Heart left ventricle (tissue), 16 donors: ENCODE results near the gene HIPK2. TPM values are rescaled to one million over a fixed set of nuclear protein-coding genes. Genes with fewer than 3 reads are reported as not detected.

Experiments used
- ATAC-seq, 4 donors: fragments of 200-7000 bp; cut with Tn5 transposase; one replicate each; pipeline ENCODE4 v1.9.1; 2020 to 2022; ENCODE audit warnings: moderate library complexity in 4 of 4, mild to moderate bottlenecking in 3 of 4, moderate number of reproducible peaks in 1 of 4
- DNase-seq, 5 donors: peaks; one replicate each; pipeline ENCODE4 v3.0.0-alpha.2; 2020
- H3K27ac ChIP-seq, 12 donors: fragments of 200-600 bp; sonication (generic) in 4 of 12; one replicate each; pipeline versions ENCODE4 v1.5.0 to v1.8.0; 2016 to 2022; ENCODE audit warnings: mild to moderate bottlenecking in 2 of 12
- H3K27me3 ChIP-seq, 9 donors: fragments of 200-600 bp; sonication (generic) in 2 of 9; one replicate each; pipeline versions ENCODE4 v1.5.1 to v1.8.0; 2016 to 2022; ENCODE audit warnings: mild to moderate bottlenecking in 3 of 9
- H3K36me3 ChIP-seq, 9 donors: fragments of 200-600 bp; sonication (generic) in 2 of 9; one replicate each; pipeline versions ENCODE4 v1.5.0 to v1.8.0; 2018 to 2022; ENCODE audit warnings: mild to moderate bottlenecking in 2 of 9
- H3K4me1 ChIP-seq, 12 donors: fragments of 200-600 bp; sonication (generic) in 4 of 12; one replicate each; pipeline versions ENCODE4 v1.5.0 to v1.8.0; 2016 to 2022; ENCODE audit warnings: mild to moderate bottlenecking in 3 of 12
- H3K4me3 ChIP-seq, 12 donors: fragments of 200-600 bp; sonication (generic) in 4 of 12; one replicate each; pipeline versions ENCODE4 v1.5.0 to v1.8.0; 2017 to 2022; ENCODE audit warnings: mild to moderate bottlenecking in 9 of 12, moderate library complexity in 4 of 12
- H3K9me3 ChIP-seq, 12 donors: fragments of 200-600 bp; sonication (generic) in 4 of 12; one replicate each; pipeline versions ENCODE4 v1.5.0 to v1.8.0; 2016 to 2022; ENCODE audit warnings: mild to moderate bottlenecking in 1 of 12
- POLR2A ChIP-seq, 2 donors: fragments of 450-650 bp; IDR thresholded peaks; one replicate each; pipeline ENCODE4 v1.6.1; 2017; ENCODE audit warnings: antibody characterized with exemption in 2 of 2, mild to moderate bottlenecking in 2 of 2, moderate library complexity in 2 of 2
- WGBS, 4 donors: extraction: QIAGEN DNeasy Blood & Tissue Kit in 2 of 4; methylation state at CpG; one replicate each; pipeline versions ENCODE4 v1.1.5 to v1.1.7; 2013 to 2018; 5-methylcytosine and 5-hydroxymethylcytosine counted together
- intact Hi-C, 10 donors: fragments of 100-400 bp; cut with DNase I; formaldehyde crosslinking; loops; one replicate each; pipeline versions ENCODE4 v1.11.1 to v1.14.2; 2022
- polyA plus RNA-seq, 2 donors: library from polyadenylated mRNA; stranded (reverse); fragments of 200-250 nt; gene quantifications; one replicate each; pipeline ENCODE4 v1.2.3, GENCODE V29; 2013
- total RNA-seq, 9 donors: library from RNA; depleted of rRNA in 2 of 9; stranded (reverse); fragments of >200 nt in 2 of 9; fragmentation: NEBNext Ultra II Directional in 3 of 9; extraction: Animal tissue kit (Norgen Biotek cat#: 25700) in 3 of 9; gene quantifications; one replicate each; pipeline versions ENCODE4 v1.1.0 to v1.2.4, GENCODE V29; 2016 to 2023
- TF ChIP-seq, protein P1 (sequence below), 12 donors: fragments of 200-600 bp; sonication (generic) in 4 of 12; IDR thresholded peaks; one replicate each; pipeline versions ENCODE4 v1.5.0 to v1.8.0; 2018 to 2022; ENCODE audit warnings: antibody characterized with exemption in 12 of 12, mild to moderate bottlenecking in 5 of 12
- donor health status: ischemic (EF 13 %, LVEDD 7.1; RV severe dilation, severe dysfunction).
- donor health status: healthy with polysubstance abuse.
- donor health status: DM: no; HTN: yes; CAD: no.
- donor health status: DM: no; HTN: no; CAD: no.
- donor health status: ischemic (EF 25% LVEDD 6.9; RV normal size, moderate dysfunction).
- donor health status: ischemic (EF 25% LVEDD 5.7; RV mildly dilated, moderate dysfunction).
- donor health status: healthy.
- donor health status: DM: yes; HTN: yes; CAD: no.
- donor health status: ischemic (EF 35%, LVEDD 5.7; RV mildly dilated, moderate dysfunction).
- donor health status: nonischemic (EF 11% LVEDD 7.7; RV severe dilation, severe dysfunction).
- donor health status: DM: yes; HTN: yes; CAD: no.
- donor health status: PGD.
- donor health status: ischemic (EF 29% LVEDD 5.4; RV normal size, mild dysfunction).
- donor health status: nonischemic (EF 23%, LVEDD 6.1; RV moderate dilation, normal function).

HIPK2 gene
- total and polyA plus RNA-seq, 11 donors, result 43.2 to 244 (median 143) TPM

DNA sequence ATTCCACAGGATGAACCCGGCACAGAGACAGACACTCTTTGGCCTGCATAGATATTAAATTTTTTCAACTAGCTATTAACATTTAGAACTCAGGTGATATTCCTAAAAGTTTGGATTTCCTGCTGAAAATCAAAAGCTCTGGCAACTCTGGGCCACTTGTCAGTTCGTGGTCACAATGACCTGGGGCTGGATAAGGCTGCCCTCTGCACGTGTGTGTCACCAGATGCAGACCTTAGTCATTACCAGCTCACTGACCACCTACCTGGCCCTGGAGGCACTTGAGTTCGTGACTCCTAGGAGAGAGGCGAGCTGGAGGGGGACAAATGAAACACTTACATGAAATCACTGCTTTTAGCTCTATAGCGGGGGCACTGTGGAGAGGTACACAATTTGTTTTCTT lies 126.5 kb downstream of the HIPK2 start:
- TF ChIP-seq POLR2A (IDR thresholded peaks at IDR 0.05), result no peak
- TF ChIP-seq, protein P1, sequence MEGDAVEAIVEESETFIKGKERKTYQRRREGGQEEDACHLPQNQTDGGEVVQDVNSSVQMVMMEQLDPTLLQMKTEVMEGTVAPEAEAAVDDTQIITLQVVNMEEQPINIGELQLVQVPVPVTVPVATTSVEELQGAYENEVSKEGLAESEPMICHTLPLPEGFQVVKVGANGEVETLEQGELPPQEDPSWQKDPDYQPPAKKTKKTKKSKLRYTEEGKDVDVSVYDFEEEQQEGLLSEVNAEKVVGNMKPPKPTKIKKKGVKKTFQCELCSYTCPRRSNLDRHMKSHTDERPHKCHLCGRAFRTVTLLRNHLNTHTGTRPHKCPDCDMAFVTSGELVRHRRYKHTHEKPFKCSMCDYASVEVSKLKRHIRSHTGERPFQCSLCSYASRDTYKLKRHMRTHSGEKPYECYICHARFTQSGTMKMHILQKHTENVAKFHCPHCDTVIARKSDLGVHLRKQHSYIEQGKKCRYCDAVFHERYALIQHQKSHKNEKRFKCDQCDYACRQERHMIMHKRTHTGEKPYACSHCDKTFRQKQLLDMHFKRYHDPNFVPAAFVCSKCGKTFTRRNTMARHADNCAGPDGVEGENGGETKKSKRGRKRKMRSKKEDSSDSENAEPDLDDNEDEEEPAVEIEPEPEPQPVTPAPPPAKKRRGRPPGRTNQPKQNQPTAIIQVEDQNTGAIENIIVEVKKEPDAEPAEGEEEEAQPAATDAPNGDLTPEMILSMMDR (IDR thresholded peaks at IDR 0.05), result no peak
- intact Hi-C loops, result loop anchor here in 4 of 10 donors (2.0 to 10.0 kb wide), 4 partner anchors 53 to 127 kb away; no protein-coding TSS in a partner anchor
- H3K9me3 ChIP-seq, result no peaks in the 10 kb centered on the region
- H3K27ac ChIP-seq, result peak overlapping the region; percentile 28 to 84 (median 74)
- DNase-seq (peak in 1 of 5 donors; percentile 41), ATAC-seq (no peak)
- H3K4me1 ChIP-seq, result peaks cover 10 to 96% (median 79%) of the 10 kb centered on the region in 12 donors
- 45 to 56% (median 53%) methylated on average over 6 of the region's 6 CpGs for WGBS, 4 donors
- H3K27me3 ChIP-seq, result no peaks in the 10 kb centered on the region
- H3K4me3 ChIP-seq, result no peak overlapping the region
- peaks cover 0 to 7% (median 0%) of the 10 kb centered on the region in 9 donors for H3K36me3 ChIP-seq

DNA sequence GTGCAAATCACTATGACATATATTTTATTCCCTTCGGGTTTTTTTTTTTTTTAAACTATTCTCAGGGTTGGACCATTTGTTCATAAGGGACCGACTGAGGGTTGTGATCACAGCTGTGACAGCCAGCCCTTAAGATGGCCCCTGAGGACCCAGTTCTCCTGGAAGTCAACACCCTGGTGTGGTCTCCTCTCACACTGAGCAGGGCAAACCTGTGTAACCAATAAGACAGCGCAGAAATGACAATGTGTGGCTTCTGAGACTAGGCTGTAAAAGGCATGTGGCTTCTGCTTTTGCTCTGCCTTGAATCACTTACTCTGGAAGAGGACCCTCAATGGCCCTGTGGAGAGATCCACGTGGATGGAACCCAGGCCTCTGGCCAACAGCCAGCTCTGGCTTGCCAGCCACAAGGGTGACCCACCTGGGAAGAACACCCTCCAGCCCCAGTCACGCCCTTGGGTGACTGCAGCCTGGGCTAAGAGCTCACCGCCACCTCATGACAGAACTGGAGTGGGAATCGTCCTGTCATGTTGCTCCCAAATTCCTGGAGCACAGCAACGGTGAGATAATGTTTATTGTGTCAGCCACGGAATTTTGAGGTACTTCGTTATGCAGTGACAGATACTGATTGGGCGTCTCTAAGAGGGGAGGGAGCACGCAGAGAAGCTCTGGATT lies 127.2 kb downstream of the HIPK2 start:
- WGBS, 4 donors, result 57 to 67% (median 63%) methylated on average over 12 of the region's 12 CpGs
- peaks cover 0 to 8% (median 0%) of the 10 kb centered on the region in 9 donors for H3K36me3 ChIP-seq
- peak; percentile 44 to 61 (median 47) for ATAC-seq
- no peak for TF ChIP-seq POLR2A (IDR thresholded peaks at IDR 0.05)
- TF ChIP-seq, protein P1 (IDR thresholded peaks at IDR 0.05), result no peak
- peaks cover 10 to 96% (median 79%) of the 10 kb centered on the region in 12 donors for H3K4me1 ChIP-seq
- DNase-seq, result peak in 4 of 5 donors; percentile 45 to 67 (median 50)
- no peaks in the 10 kb centered on the region for H3K9me3 ChIP-seq
- intact Hi-C loops, result loop anchor here in 4 of 10 donors (2.0 to 10.0 kb wide), 4 partner anchors 54 to 128 kb away; no protein-coding TSS in a partner anchor
- no peak overlapping the region for H3K4me3 ChIP-seq
- H3K27me3 ChIP-seq, result no peaks in the 10 kb centered on the region
- H3K27ac ChIP-seq, result peak overlapping the region; percentile 5 to 84 (median 74)

DNA sequence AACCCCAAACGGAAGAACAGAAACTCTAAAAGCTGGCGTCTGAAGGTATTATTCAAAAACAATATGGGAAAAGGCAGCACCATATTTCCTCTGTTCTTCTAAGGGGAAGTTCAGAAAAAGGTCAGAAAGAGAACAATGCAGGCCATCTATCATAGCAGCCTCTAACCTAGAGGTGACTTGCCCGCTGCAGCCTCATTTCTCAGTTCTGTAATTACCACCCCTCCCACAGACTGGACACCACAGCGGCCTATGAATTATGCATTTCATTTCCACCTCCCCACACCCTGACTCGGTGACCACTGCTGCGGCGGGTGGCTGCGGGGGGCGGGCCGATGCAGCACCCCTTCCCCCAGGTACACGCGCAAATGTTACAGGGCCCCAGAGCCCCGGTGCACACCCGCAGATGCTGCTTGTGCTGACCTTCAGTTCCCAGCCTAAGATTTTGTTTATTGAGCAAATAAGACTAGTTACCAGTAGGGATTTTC lies 128.8 kb downstream of the HIPK2 start:
- DNase-seq (peak in 4 of 5 donors; percentile 39 to 67 (median 51)), ATAC-seq (peak; percentile 36 to 75 (median 58))
- Histone ChIP-seq H3K4me1 (peaks cover 7 to 81% (median 66%) of the 10 kb centered on the region in 12 donors), H3K4me3 (peak overlapping the region in 3 of 12 donors; percentile 7 to 22 (median 14)), H3K27me3 (no peaks in the 10 kb centered on the region), H3K27ac (peak overlapping the region; percentile 8 to 84 (median 76)), H3K9me3 (no peaks in the 10 kb centered on the region), H3K36me3 (peaks cover 0 to 11% (median 2%) of the 10 kb centered on the region in 9 donors)
- intact Hi-C loops, result loop anchor here in 5 of 10 donors (2.0 to 10.0 kb wide), 4 partner anchors 48 to 686 kb away; partner anchors contain the start of gene HIPK2 (in 3 of the 5)
- WGBS, 4 donors, result 52 to 61% (median 57%) methylated on average over 14 of the region's 14 CpGs
- TF ChIP-seq, protein P1 (IDR thresholded peaks at IDR 0.05), result no peak
- no peak for TF ChIP-seq POLR2A (IDR thresholded peaks at IDR 0.05)

DNA sequence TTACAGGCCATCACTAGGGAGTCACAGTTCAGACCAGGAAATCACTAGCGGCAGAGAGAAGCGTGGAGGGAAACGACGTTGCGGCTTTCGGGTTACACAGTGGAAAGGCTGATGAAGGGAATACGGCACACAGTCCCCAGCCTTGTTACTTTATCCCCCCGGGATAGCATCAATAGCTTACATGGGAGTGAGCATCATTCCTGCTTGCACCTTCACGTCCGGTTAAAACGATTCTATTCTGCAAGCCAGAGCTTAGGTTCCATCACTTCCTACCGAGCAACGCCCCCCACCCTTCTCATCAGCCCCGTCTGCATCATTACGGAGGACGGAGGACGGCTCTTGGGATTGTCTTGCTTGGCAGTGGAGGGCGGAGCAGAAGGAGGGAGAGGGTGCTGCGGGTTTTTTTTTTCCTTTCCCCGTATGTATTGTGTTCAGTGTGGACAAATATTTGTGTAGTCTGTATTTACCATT lies 129.4 kb downstream of the HIPK2 start:
- peak in 3 of 4 donors; percentile 27 to 50 (median 46) for ATAC-seq
- intact Hi-C loops, result loop anchor here in 5 of 10 donors (2.0 to 10.0 kb wide), 4 partner anchors 49 to 686 kb away; partner anchors contain the start of gene HIPK2 (in 3 of the 5)
- no peaks in the 10 kb centered on the region for H3K27me3 ChIP-seq
- peak overlapping the region in 8 of 12 donors; percentile 4 to 23 (median 14) for H3K4me3 ChIP-seq
- 55 to 69% (median 62%) methylated on average over 20 of the region's 20 CpGs for WGBS, 4 donors
- TF ChIP-seq, protein P1 (IDR thresholded peaks at IDR 0.05), result no peak
- peak in 2 of 5 donors; percentile 38 to 51 for DNase-seq
- peaks cover 0 to 11% (median 2%) of the 10 kb centered on the region in 9 donors for H3K36me3 ChIP-seq
- peaks cover 7 to 77% (median 63%) of the 10 kb centered on the region in 12 donors for H3K4me1 ChIP-seq
- peak overlapping the region; percentile 47 to 83 (median 76) for H3K27ac ChIP-seq
- no peaks in the 10 kb centered on the region for H3K9me3 ChIP-seq
